GM18502 (cell line): Measurements from ENCODE around the gene TMPRSS9.
"Not testable (repeated sequence)": the region's sequence is repeated elsewhere in the genome, so short reads cannot be mapped to it uniquely, and the experiment has no call there.

Source experiments
- ATAC-seq: cut with Tn5 transposase; IDR thresholded peaks from one replicate; pipeline ENCODE4 v1.9.1; 2021; ENCODE audit warnings: mild to moderate bottlenecking; ENCODE audit not compliant: unreplicated experiment, poor library complexity

TMPRSS9 gene

GRCh38 chr19:2341244-2341751, 18.8 kb upstream of the TMPRSS9 start:
- ATAC-seq = no peak

GRCh38 chr19:2341982-2342381, 18.1 kb upstream of the TMPRSS9 start:
- no peak for ATAC-seq

DNA sequence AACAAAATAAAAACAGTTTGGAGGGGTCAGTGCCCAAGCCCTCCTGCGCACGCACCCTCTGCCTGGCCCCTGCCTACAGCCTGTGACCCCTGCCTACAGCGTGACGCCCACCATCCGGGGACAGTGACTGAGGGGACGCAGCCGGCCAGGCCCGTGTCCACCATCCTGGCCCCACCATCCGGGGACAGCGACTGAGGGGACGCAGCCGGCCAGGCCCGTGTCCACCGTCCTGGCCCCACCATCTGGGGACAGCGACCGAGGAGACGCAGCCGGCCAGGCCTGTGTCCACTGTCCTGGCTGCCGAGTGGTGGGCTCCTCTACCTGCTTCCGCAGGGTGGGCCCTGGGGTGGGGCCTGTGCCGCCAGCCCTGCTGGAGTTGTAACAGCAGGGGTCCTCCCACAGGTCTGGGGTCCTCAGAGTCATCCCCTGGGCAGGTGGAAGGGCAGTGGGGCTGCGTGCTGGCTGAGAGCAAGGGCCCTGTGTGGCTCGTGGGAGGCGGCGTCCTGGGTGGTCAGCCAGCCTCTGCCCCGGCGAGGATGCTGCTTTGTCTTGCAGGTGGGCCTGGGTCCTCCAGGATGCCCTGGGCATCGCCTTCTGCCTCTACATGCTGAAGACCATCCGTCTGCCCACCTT, 17.3 kb upstream of the TMPRSS9 start:
- no peak for ATAC-seq

DNA sequence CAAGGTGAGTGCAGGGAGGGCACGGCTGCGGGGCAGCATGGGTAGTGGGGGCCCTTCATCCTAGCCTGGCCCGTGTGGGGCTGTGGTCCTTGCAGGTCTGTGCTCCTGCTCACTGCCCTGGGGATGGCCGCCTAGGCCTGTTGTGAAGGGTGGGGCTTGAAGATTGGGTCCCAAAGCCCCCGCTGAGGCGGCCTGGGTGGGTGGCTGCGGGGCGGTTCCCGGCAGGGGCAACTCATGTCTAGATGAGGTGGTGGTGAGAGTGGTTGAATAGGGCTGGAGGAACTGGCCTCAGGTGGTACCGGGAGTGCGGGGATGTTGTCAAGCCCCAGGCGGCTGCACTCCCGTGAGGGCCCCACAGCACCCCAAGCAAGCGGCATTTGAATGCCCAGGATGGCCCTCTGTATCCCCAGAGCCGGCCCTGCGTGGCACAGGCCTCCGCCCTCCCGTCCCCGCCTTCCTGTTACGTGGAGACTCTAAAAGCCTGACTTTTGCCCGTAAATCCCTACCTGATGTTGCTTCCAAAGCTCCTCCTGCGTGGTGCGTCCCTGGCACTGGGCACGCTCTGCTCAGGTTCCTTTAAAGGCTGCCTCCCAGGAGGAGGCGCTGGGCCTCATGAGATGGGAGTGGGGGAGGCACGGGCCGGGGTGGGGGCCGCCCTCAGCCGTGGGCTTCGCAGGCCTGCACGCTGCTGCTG, 16.6 kb upstream of the TMPRSS9 start:
- ATAC-seq = no peak

GRCh38 chr19:2344381-2344870, 15.6 kb upstream of the TMPRSS9 start:
- ATAC-seq = no peak

GRCh38 chr19:2345076-2345475, 15.0 kb upstream of the TMPRSS9 start:
- ATAC-seq = no peak

GRCh38 chr19:2345794-2346663, 14.0 kb upstream of the TMPRSS9 start:
- ATAC-seq = no peak

DNA sequence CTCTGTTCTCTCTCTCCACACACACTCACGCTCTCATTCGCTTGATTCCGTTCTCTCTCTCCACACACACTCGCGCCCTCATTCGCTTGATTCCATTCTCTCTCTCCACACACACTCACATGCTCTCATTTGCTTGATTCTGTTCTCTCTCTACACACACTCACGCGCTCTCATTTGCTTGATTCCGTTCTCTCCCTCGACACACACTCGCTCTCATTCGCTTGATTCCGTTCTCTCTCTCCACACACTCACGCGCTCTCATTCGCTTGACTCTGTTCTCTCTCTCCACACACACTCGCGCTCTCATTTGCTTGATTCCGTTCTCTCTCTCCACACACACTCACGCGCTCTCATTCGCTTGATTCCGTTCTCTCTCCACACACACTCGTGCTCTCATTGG, 10.2 kb upstream of the TMPRSS9 start:
- ATAC-seq = not testable (repeated sequence)

GRCh38 chr19:2350656-2351055, 9.4 kb upstream of the TMPRSS9 start:
- no peak for ATAC-seq

GRCh38 chr19:2351591-2351990, 8.5 kb upstream of the TMPRSS9 start:
- ATAC-seq = no peak

DNA sequence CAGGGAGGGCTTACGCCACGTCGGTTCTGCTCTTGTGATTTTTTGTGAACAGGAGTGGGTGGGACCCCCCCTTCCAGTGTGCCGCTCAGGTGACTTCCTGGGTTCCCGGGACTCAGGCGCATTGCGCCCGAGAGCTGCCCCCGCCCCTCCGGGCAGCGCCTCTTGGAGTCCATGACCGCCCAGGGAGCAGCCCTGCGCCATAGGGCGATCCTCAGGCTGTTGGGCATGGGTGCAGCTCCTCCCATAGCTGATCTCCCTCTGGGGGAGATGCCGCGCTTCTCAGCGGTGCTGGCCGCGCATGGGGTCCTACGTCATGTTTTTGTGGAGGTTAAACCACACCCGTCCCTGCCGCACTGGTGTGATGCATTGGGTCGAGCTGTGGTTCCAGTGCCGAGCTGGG, 7.9 kb upstream of the TMPRSS9 start:
- no peak for ATAC-seq

- ATAC-seq = no peak
These were observed 6.7 kb upstream of the TMPRSS9 start for GRCh38 chr19:2353159-2353886.

GRCh38 chr19:2353887-2354592, 6.0 kb upstream of the TMPRSS9 start:
- no peak for ATAC-seq

- no peak for ATAC-seq
These were observed 5.4 kb upstream of the TMPRSS9 start for GRCh38 chr19:2354670-2355069.

- no peak for ATAC-seq
These were observed 4.7 kb upstream of the TMPRSS9 start for GRCh38 chr19:2355168-2356035.

GRCh38 chr19:2356036-2356646, 3.9 kb upstream of the TMPRSS9 start:
- no peak for ATAC-seq

DNA sequence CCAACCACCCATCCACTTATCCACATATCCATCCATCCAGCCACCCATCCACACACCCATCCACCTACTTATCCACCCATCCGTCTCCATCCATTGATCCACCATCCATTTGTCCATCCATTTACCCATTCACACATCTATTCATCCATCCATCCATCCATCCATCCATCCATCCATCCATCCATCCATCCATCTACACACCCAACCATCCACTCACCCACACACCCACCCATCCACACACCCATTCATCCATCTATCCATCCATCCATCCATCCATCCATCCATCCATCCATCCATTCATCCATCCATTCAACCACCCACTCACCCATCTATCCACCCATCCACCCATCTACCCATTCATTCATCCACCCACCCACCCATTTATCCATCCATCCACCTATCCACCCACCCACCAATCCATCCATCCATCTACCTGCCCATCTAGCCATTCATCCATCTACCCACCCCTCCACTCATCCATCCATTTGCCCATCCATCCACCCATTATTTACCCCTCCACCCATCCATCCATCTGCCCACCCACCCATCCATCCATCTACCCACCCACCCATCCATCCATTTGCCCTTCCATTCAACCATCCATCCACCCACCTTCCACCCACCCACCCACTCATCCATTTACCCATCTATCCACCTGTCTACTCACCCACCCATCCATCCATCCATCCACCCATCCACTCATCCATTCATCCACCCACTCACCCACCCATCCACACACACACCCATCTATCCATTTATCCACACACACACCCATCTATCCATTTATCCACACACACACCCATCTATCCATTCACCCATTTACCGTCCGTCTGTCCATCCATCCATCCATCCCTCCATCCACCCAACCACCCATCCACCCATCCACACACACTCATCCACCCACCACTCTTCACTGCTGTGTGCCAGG, 2.5 kb upstream of the TMPRSS9 start:
- no peak for ATAC-seq
